Measurements from ENCODE around the gene KLK2. TPM values are rescaled to one million over a fixed set of nuclear protein-coding genes. Genes with fewer than 3 reads are reported as not detected.

The KLK2 gene
- total and polyA plus RNA-seq, 2 of the 8 experiments (the other 6 are each of a cell fraction or from before 2014, with no cell fraction given) = 0.20 TPM; not detected in 1

DNA sequence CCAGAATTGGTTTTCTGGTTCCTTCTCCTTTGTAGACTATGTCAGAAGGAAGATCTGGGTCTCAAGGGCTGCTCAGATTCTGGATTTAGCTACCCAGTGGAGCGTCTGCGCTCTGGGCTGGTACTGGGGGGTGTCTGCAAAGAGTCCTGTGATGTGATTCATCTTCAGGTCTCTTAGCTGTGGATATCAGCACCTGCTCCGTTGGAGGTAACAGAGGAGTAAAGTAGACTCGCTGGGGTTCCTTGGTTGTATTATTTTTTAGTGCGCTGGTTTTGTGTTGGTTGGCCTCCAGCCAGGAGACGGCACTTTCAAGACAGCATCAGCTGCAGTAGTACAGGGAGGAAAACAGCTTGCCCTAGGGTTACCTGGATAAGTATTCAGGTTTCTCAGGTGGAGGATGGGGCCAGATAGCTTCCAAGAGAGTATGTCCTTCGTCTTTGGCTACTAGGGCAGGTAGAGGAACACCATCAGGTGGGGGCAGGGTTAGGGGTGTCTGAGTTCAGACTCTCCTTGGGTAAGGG lies 29.5 kb upstream of the KLK2 start:
- Histone ChIP-seq H3K18ac (ENCODE audit: extremely low read depth, low read length) (no peak overlapping the region), H4K5ac (ENCODE audit: insufficient read length, low read depth, low read length) (no peak overlapping the region), H3K79me1 (ENCODE audit: low read depth, low read length) (no peaks in the 10 kb centered on the region), H2BK120ac (replicated peaks; ENCODE audit: low read depth, low read length) (no peak overlapping the region), H3K23ac (ENCODE audit: insufficient read length) (no peak overlapping the region), H4K91ac (replicated peaks; ENCODE audit: insufficient read length, low read length) (no peak overlapping the region), H3K79me2 (ENCODE audit: control insufficient read depth in 1 of 2, insufficient read depth in 2 of 2, low read length in 2 of 2) (no peaks in the 10 kb centered on the region), H2AFZ (ENCODE audit: low read length) (no peak overlapping the region), H3K27ac (ENCODE audit: low read depth, low read length) (no peak overlapping the region), H3K36me3 (ENCODE audit: control insufficient read depth in 2 of 4, insufficient read depth in 4 of 4, low read length in 3 of 4) (no peaks in the 10 kb centered on the region), H2AK5ac (ENCODE audit: low read depth, low read length) (no peak overlapping the region), H3K4ac (replicated peaks; ENCODE audit: insufficient read length, low read depth, low read length) (no peak overlapping the region), H4K20me1 (replicated peaks in 1 of 2; ENCODE audit: control insufficient read depth in 1 of 2, insufficient read depth in 2 of 2, low read length in 2 of 2) (no peaks in the 10 kb centered on the region), H3K9me3 (ENCODE audit: insufficient read depth in 2 of 2, low read depth in 1 of 2, low read length in 1 of 2) (0 out of 4 replicates have a peak, but pooled peaks cover 0 to 4% of the 10 kb centered on the region in 2 experiments), H3K4me3 (ENCODE audit: extremely low read depth in 1 of 4, insufficient read depth in 2 of 4, low read depth in 3 of 4, low read length in 4 of 4) (no peak overlapping the region), H3K4me2 (ENCODE audit: insufficient read depth in 1 of 2, low read depth in 2 of 2, low read length in 2 of 2) (no peak overlapping the region), H3K27me3 (replicated peaks in 1 of 4; ENCODE audit: control insufficient read depth in 3 of 4, extremely low read depth in 1 of 4, insufficient read depth in 3 of 4, low read length in 3 of 4) (no peaks in the 10 kb centered on the region; a peak in 1 of 7 replicates), H4K8ac (ENCODE audit: extremely low read depth, insufficient read depth, low read length) (no peak overlapping the region), H3K14ac (ENCODE audit: insufficient read length) (no peak overlapping the region), H2BK12ac (ENCODE audit: low read depth, low read length) (no peak overlapping the region), H3K9ac (replicated peaks in 1 of 4; ENCODE audit: extremely low read depth in 1 of 4, low read depth in 3 of 4, low read length in 3 of 4) (no peak overlapping the region), H2BK5ac (ENCODE audit: low read depth, low read length) (no peak overlapping the region), H3K56ac (replicated peaks; ENCODE audit: insufficient read length, low read depth, low read length) (no peak overlapping the region), H3K23me2 (ENCODE audit: low read depth, low read length) (no peaks in the 10 kb centered on the region), H2BK15ac (ENCODE audit: low read length) (no peak overlapping the region), H3K4me1 (replicated peaks in 1 of 4; ENCODE audit: control insufficient read depth in 3 of 4, insufficient read depth in 4 of 4, low read length in 3 of 4) (no peaks in the 10 kb centered on the region), H2BK20ac (ENCODE audit: low read length) (no peak overlapping the region)
- CTCF ChIA-PET (ENCODE audit: partially characterized antibody) = interaction anchor here (0.6 to 2.1 kb wide), 5 partner anchors 11 to 608 kb away, joined by 3 to 7 read pairs (median 3); partner anchors contain the start of gene KLK15
- 81% methylated on average over 7 of the region's 7 CpGs; no CpG with 5 or more reads in 1 of the 2 experiments for WGBS, 2 experiments (ENCODE audit: extremely low coverage in 1 of 2, insufficient coverage in 1 of 2, insufficient read length in 1 of 2, insufficient replicate concordance in 2 of 2, low coverage in 1 of 2, low lambda C conversion rate in 2 of 2, missing lambda C conversion rate in 1 of 2)
- DNase-seq (ENCODE audit: low read depth in 1 of 2, low spot score in 2 of 2) (no peak), FAIRE-seq (no peak)
- POLR2A ChIA-PET (ENCODE audit: partially characterized antibody) = interaction anchor here (0.6 to 1.1 kb wide), 2 partner anchors 46 to 71 kb away, joined by 3 read pairs; no protein-coding TSS in a partner anchor
